WTC11 (cell line): Measurements from ENCODE around the gene MYO18B. TPM values are rescaled to one million over a fixed set of nuclear protein-coding genes. Genes with fewer than 3 reads are reported as not detected.
A peak's percentile ranks its signal among the peaks of the same experiment; 100 is the strongest.

Experiments
- ATAC-seq: fragments of 200-7000 bp; cut with Tn5 transposase; 2 replicates; pipeline ENCODE4 v1.10.0; 2021; ENCODE audit warnings: mild to moderate bottlenecking, moderate library complexity
- CTCF ChIA-PET: fragments of 300-600 bp; sonication (Branson Sonifier 250); formaldehyde crosslinking; loops from one replicate; lab custom pipeline; 2021; ENCODE audit warnings: antibody characterized with exemption; lab: Charles Lee
- POLR2A ChIA-PET: fragments of 350-600 bp; sonication (Branson Sonifier 250); formaldehyde crosslinking; loops from one replicate; lab custom pipeline; 2021; ENCODE audit warnings: antibody characterized with exemption; lab: Charles Lee
- DNase-seq: peaks from one replicate; pipeline ENCODE4 v3.0.0; 2021; ENCODE audit warnings: low spot score
- H3K27ac Mint-ChIP-seq: 2 replicates; pipeline ENCODE4 v1.8.0; 2021; ENCODE audit warnings: mixed read lengths
- H3K27me3 Mint-ChIP-seq: 2 replicates; pipeline ENCODE4 v1.8.0; 2021; ENCODE audit warnings: low read depth, mild to moderate bottlenecking, moderate library complexity, mixed read lengths
- H3K36me3 Mint-ChIP-seq: 2 replicates; pipeline ENCODE4 v1.8.0; 2021; ENCODE audit warnings: mixed read lengths
- H3K4me1 Mint-ChIP-seq: 2 replicates; pipeline ENCODE4 v1.8.0; 2022; ENCODE audit warnings: mixed read lengths
- H3K4me3 Mint-ChIP-seq: 2 replicates; pipeline ENCODE4 v1.8.0; 2021; ENCODE audit warnings: mild to moderate bottlenecking, moderate library complexity, mixed read lengths
- H3K9me3 Mint-ChIP-seq: 2 replicates; pipeline ENCODE4 v1.8.0; 2021; ENCODE audit warnings: mixed read lengths
- AR ChIP-seq: fragments of 250-450 bp; sonication (Bioruptor Pico); IDR thresholded peaks from 2 replicates; pipeline ENCODE4 v1.9.0; 2021; ENCODE audit warnings: mild to moderate bottlenecking
- CREB1 ChIP-seq: sonication (generic); formaldehyde crosslinking; IDR thresholded peaks from 2 replicates; pipeline ENCODE4 v1.8.0; 2023; ENCODE audit warnings: mild to moderate bottlenecking, missing genetic modification reagents
- E2F5 ChIP-seq: sonication (generic); formaldehyde crosslinking; IDR thresholded peaks from 2 replicates; pipeline ENCODE4 v1.8.1; 2022; ENCODE audit warnings: mild to moderate bottlenecking, moderate library complexity, missing genetic modification reagents
- EMX1 ChIP-seq: fragments of 250-450 bp; sonication (Bioruptor Pico); IDR thresholded peaks from 2 replicates; pipeline ENCODE4 v1.8.0; 2021; ENCODE audit warnings: mild to moderate bottlenecking
- FOXJ3 ChIP-seq: sonication (generic); formaldehyde crosslinking; IDR thresholded peaks from 2 replicates; pipeline ENCODE4 v1.9.0; 2021; ENCODE audit warnings: missing genetic modification reagents, mild to moderate bottlenecking, borderline replicate concordance
- FOXP1 ChIP-seq: sonication (generic); formaldehyde crosslinking; IDR thresholded peaks from 2 replicates; pipeline ENCODE4 v1.8.0; 2022; ENCODE audit warnings: missing genetic modification reagents, mild to moderate bottlenecking, moderate library complexity, borderline replicate concordance
- GRHL2 ChIP-seq: fragments of 250-450 bp; sonication (Bioruptor Pico); IDR thresholded peaks from 2 replicates; pipeline ENCODE4 v1.8.0; 2022; ENCODE audit warnings: mild to moderate bottlenecking, moderate library complexity; ENCODE audit not compliant: insufficient replicate concordance, severe bottlenecking
- HMGA2 ChIP-seq: fragments of 250-450 bp; sonication (Bioruptor Pico); IDR thresholded peaks from 2 replicates; pipeline ENCODE4 v1.4.0; 2021; ENCODE audit warnings: mild to moderate bottlenecking, moderate library complexity
- HMGXB4 ChIP-seq: sonication (generic); formaldehyde crosslinking; IDR thresholded peaks from 2 replicates; pipeline ENCODE4 v1.8.1; 2023; ENCODE audit warnings: mild to moderate bottlenecking, moderate library complexity, missing genetic modification reagents
- IRF2 ChIP-seq: sonication (generic); formaldehyde crosslinking; IDR thresholded peaks from 2 replicates; pipeline ENCODE4 v1.8.0; 2022; ENCODE audit warnings: low read depth, missing genetic modification reagents, borderline replicate concordance
- PRDM15 ChIP-seq: sonication (generic); formaldehyde crosslinking; IDR thresholded peaks from 2 replicates; pipeline ENCODE4 v1.8.0; 2022; ENCODE audit warnings: missing genetic modification reagents
- RORB ChIP-seq: fragments of 250-450 bp; sonication (Bioruptor Pico); IDR thresholded peaks from 2 replicates; pipeline ENCODE4 v1.9.0; 2021; ENCODE audit warnings: mild to moderate bottlenecking
- SMAD4 ChIP-seq: sonication (generic); formaldehyde crosslinking; IDR thresholded peaks from 2 replicates; pipeline ENCODE4 v1.8.0; 2022; ENCODE audit warnings: mild to moderate bottlenecking, missing genetic modification reagents
- STAT6 ChIP-seq: sonication (generic); formaldehyde crosslinking; conservative IDR thresholded peaks from 2 replicates; pipeline ENCODE4 v1.8.1; 2023; ENCODE audit warnings: mild to moderate bottlenecking, low read depth, missing genetic modification reagents, moderate library complexity
- ZNF121 ChIP-seq: sonication (generic); formaldehyde crosslinking; IDR thresholded peaks from 2 replicates; pipeline ENCODE4 v1.8.0; 2023; ENCODE audit warnings: missing genetic modification reagents
- ZNF219 ChIP-seq: sonication (generic); formaldehyde crosslinking; IDR thresholded peaks from 2 replicates; pipeline ENCODE4 v1.8.0; 2023; ENCODE audit warnings: missing genetic modification reagents, mild to moderate bottlenecking, borderline replicate concordance
- ZNF232 ChIP-seq: sonication (generic); formaldehyde crosslinking; IDR thresholded peaks from 2 replicates; pipeline ENCODE4 v1.8.0; 2022; ENCODE audit warnings: mild to moderate bottlenecking, missing genetic modification reagents
- ZNF396 ChIP-seq: fragments of 250-450 bp; sonication (Bioruptor Pico); IDR thresholded peaks from 2 replicates; pipeline ENCODE4 v1.8.0; 2021; ENCODE audit warnings: mild to moderate bottlenecking, moderate library complexity, borderline replicate concordance
- ZNF425 ChIP-seq: fragments of 250-450 bp; sonication (Bioruptor Pico); conservative IDR thresholded peaks from 2 replicates; pipeline ENCODE4 v1.9.0; 2021; ENCODE audit warnings: mild to moderate bottlenecking
- ZNF512 ChIP-seq: sonication (generic); formaldehyde crosslinking; IDR thresholded peaks from 2 replicates; pipeline ENCODE4 v1.8.1; 2022; ENCODE audit warnings: missing genetic modification reagents, borderline replicate concordance
- total RNA-seq: library from RNA; stranded (reverse); gene quantifications from 3 replicates; pipeline ENCODE4 v1.2.3, GENCODE V29; 2021

MYO18B gene
- total RNA-seq, 1 experiment from 2014 or later, result 0.96 TPM

- DNase-seq (peak; percentile 65), ATAC-seq (peak; percentile 40)
- Mint-ChIP-seq H3K4me1 (no peaks in the 10 kb centered on the region; the same call in 1 of the 2 replicates), H3K4me3 (no peak overlapping the region), H3K36me3 (no peaks in the 10 kb centered on the region), H3K27ac (no peak overlapping the region), H3K27me3 (no peaks in the 10 kb centered on the region; the same call in none of the 2 replicates), H3K9me3 (no peaks in the 10 kb centered on the region)
- TF ChIP-seq ZNF396, result no peak
- TF ChIP-seq FOXP1 (CRISPR knock-in tag), result no peak
- TF ChIP-seq GRHL2, result no peak
- 0 out of 2 replicates have a peak, but pooled peaks have one; percentile 24 for TF ChIP-seq ZNF121 (CRISPR knock-in tag)
- TF ChIP-seq HMGA2 (CRISPR knock-in tag), result no peak
- TF ChIP-seq ZNF219, result no peak
- TF ChIP-seq IRF2, result no peak
- TF ChIP-seq SMAD4 (CRISPR knock-in tag), result no peak
- no peak for TF ChIP-seq EMX1 (CRISPR knock-in tag)
- TF ChIP-seq CREB1 (CRISPR knock-in tag), result no peak
- peak; percentile 97 for TF ChIP-seq PRDM15 (CRISPR knock-in tag)
- no peak for TF ChIP-seq AR
- TF ChIP-seq ZNF232 (CRISPR knock-in tag), result no peak
- no peak for TF ChIP-seq E2F5 (CRISPR knock-in tag)
- TF ChIP-seq RORB, result no peak
- no peak for TF ChIP-seq ZNF512 (CRISPR knock-in tag)
- TF ChIP-seq FOXJ3 (CRISPR knock-in tag), result no peak
- POLR2A ChIA-PET, result no interaction called here
- CTCF ChIA-PET, result no interaction called here
These were observed 33.5 kb downstream of the MYO18B start for GRCh38 chr22:25775531-25775930.

- Mint-ChIP-seq H3K4me1 (no peaks in the 10 kb centered on the region; the same call in 1 of the 2 replicates), H3K4me3 (no peak overlapping the region), H3K27me3 (no peaks in the 10 kb centered on the region; the same call in 1 of the 2 replicates), H3K9me3 (no peaks in the 10 kb centered on the region), H3K27ac (no peak overlapping the region), H3K36me3 (no peaks in the 10 kb centered on the region)
- DNase-seq, result no peak
- POLR2A ChIA-PET, result no interaction called here
- no peak for ATAC-seq
- CTCF ChIA-PET, result interaction anchor here (0.6 kb wide), 1 partner anchor 180 kb away, joined by 4 read pairs; no protein-coding TSS in a partner anchor
- TF ChIP-seq ZNF425 (no peak), STAT6 (CRISPR knock-in tag) (no peak), HMGXB4 (CRISPR knock-in tag) (no peak)
These were observed 35.4 kb downstream of the MYO18B start for GRCh38 chr22:25777411-25777810.
